NCI-H748 (cell line): ENCODE data around the gene CACTIN.
"Not testable (repeated sequence)": the region's sequence is repeated elsewhere in the genome, so short reads cannot be mapped to it uniquely, and the experiment has no call there.

Experiments used
- DNase-seq: peaks from one replicate; lab custom pipeline; 2025; ENCODE audit not compliant: unreplicated experiment; lab: John Stamatoyannopoulos, UW

CACTIN gene

DNA sequence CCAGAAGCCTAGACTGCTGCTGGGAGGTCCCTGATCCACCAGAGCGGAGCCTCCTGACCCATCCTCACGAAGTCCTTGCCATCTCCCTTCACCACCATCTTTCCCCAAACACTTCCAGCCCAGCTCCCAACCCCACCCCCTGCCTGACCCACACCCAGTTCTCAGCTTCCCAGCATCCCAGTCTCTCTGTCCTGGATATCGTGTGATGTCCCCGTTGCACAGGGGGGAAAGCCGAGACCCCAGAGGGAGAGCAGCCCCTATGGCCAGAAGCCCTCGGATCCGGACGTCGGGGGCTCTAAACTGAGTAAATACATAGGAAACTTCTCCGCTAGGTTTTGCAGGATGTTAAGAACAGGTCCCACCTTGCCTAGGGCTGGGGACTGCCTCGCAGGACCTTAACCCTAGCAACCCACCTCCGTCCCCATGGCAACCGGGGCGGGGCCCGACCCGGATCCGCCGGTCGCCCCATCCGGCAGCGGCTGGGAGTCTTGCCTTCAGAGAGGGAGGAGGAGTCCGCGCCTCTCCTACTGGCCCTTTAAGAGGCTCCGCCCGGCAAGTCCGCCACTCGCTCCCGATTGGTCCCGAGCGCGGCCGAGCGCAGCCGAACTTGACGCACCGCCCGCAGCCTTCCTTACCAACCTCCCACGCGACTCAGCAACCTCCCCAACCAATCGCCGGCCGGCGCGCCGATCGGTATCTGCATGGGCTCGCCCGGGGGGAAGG, 54.3 kb downstream of the CACTIN start:
- peak; percentile 99 for DNase-seq

DNA sequence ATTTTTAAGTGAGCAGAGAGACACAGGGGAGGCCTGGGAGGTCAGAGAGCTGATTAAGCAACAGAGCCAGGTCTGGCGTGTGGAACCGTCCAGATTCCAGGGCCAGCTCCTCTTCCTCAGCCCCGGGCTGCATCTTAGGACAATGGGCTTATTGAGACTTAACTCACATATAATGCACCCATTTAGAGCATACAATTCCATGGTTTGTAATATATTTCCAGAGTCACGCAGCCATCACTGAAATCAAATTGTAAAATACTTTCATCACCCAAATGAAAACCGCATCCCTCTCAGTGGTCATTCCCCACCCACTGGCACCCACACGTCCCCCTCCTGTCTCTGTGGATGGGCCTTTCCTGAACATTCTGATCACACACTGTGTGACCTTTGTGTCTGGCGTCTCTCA, 56.0 kb downstream of the CACTIN start:
- no peak for DNase-seq

DNA sequence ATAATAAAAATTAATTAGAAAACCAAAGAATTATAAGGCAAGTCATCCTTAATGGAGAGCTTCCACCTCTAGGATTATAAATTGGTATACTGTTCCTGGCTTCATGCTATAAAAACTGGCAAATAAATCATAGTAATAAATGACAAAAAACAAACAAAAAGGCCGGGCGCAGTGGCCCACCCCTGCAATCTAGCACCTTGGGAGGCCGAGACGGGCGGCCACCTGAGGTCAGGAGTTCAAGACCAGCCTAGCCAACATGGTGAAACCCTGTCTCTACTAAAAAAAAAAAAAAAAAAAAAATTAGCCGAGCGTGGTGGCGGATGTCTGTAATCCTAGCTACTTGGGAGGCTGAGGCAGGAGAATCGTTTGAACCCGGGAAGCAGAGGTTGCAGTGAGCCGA, 56.5 kb downstream of the CACTIN start:
- DNase-seq, result not testable (repeated sequence)

DNA sequence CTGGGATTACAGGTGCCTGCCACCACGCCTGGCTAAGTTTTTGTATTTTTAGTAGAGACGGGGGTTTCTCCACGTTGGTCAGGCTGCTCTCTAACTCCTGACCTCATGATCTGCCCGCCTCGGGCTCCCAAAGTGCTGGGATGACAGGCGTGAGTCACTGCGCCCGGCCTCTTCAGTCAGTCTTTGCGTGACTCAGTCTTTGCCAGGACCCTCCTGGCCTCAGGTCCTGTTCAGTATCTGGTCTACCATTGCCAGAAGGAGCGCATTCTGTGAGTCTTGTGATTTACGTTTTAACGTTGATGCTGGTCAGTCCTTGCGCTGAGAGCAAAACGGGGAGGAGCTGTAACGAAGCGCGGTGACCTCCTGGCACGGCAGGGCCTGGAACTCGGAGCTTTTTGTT, 61.5 kb downstream of the CACTIN start:
- no peak for DNase-seq

DNA sequence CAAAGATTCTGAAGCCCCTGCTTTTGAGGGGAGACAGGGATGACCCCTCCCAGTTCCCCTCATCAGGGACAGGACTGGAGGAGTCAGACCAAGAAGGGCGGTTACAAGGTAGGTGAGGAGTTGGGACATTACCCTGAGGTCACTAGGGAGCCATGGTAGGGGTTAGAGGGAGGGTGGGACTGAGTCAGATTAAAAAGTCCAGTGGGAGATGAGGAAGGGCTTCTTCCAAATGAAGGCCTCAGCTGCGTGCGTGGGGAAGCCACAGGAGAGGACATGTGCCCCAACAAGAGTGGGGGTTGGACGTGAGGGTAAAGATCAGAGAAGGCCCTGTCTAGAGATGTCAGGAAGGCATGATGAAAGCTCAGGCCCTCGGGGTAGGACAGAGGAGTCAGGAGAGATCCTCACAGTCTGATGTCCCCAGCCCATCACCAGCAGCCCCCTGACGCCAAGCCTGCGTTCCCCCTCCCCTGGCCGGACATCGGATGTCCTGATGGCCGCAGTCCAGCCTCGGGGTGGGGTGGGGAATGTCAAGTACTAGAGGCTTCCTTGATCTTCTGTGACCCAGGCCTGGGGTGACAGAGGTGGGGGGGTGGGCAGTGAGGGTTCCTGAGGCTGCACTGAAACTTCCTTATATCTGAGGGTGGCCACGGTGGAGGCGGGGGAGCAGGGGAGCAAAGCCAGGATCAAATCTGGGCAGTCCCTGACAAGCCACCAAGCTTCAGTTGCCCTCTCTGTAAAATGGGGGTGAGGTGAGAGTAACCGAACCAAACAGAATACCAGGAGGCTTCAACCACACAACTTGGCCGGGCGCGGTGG, 62.7 kb downstream of the CACTIN start:
- no peak for DNase-seq
